Spleen (tissue), 7 donors: ENCODE data around the gene ACACA.

Experiments
- POLR2A ChIP-seq, 3 donors: fragments of 450-650 bp; IDR thresholded peaks; one replicate each; pipeline ENCODE4 v1.5.1; 2017; ENCODE audit warnings: antibody characterized with exemption in 3 of 3, mild to moderate bottlenecking in 1 of 3
- TF ChIP-seq, protein P1 (sequence below), 11 experiments: fragments of 200-600 bp in 7 of 11; fragments of 450-650 bp in 4 of 11; sonication (generic) in 4 of 11; IDR thresholded peaks in 8 of 11; conservative IDR thresholded peaks in 3 of 11; 1 replicate in 7 of 11; 2 replicates in 4 of 11; pipeline versions ENCODE4 v1.4.0 to v1.8.0; 2016 to 2021; ENCODE audit warnings: antibody characterized with exemption in 11 of 11, inconsistent platforms in 4 of 11, mild to moderate bottlenecking in 1 of 11
- donor health status: DM: no; HTN: no; CAD: no; lungs with moderate emphysema.
- donor health status: DM: no; HTN: no; CAD: no.
- donor health status: DM: no; HTN: no; CAD: no.

DNA sequence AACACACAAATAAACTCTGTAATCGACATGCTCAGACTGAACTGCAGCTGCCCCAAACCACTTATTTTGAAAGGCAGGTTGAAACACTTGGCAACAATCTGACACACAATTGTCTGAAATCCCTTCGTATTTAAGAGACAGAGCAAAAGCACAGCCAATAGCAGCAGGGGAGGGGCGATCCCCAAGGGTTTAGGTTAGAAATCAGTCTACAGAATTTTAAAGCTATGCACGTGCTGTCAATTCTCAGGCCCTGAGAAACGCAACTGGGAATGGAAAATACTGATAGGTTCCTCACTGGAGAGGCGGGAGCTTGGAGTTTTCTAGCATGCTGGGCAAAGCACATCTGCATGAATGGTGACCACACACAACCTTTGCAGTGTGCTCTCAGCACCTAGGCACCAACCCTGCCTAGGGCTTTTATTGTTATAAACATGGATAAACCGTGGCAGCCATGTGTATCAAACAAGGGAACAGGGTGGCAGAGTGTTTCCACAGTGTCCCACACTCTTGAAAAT lies 289.9 kb downstream of the ACACA start:
- TF ChIP-seq, protein P1, sequence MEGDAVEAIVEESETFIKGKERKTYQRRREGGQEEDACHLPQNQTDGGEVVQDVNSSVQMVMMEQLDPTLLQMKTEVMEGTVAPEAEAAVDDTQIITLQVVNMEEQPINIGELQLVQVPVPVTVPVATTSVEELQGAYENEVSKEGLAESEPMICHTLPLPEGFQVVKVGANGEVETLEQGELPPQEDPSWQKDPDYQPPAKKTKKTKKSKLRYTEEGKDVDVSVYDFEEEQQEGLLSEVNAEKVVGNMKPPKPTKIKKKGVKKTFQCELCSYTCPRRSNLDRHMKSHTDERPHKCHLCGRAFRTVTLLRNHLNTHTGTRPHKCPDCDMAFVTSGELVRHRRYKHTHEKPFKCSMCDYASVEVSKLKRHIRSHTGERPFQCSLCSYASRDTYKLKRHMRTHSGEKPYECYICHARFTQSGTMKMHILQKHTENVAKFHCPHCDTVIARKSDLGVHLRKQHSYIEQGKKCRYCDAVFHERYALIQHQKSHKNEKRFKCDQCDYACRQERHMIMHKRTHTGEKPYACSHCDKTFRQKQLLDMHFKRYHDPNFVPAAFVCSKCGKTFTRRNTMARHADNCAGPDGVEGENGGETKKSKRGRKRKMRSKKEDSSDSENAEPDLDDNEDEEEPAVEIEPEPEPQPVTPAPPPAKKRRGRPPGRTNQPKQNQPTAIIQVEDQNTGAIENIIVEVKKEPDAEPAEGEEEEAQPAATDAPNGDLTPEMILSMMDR (IDR thresholded peaks at IDR 0.05 in 8 of 11, conservative IDR thresholded peaks at IDR 0.05 in 3 of 11), result no peak
- TF ChIP-seq POLR2A (IDR thresholded peaks at IDR 0.05), result no peak
